Putamen (tissue), 1 donor: ENCODE data around the gene ZNRD2.
"Not testable (repeated sequence)": the region's sequence is repeated elsewhere in the genome, so short reads cannot be mapped to it uniquely, and the experiment has no call there.

Source experiments
- DNase-seq: peaks from one replicate; pipeline ENCODE4 v3.0.0-alpha.2; 2016; ENCODE audit warnings: low spot score

Gene ZNRD2

GRCh38 chr11:65569973-65570918, at the start of gene ZNRD2:
TSS of gene ZNRD2 (plus strand) at chr11:65570477. CDS start at chr11:65570492, 15 bp downstream.
- DNase-seq = peak; percentile 98

GRCh38 chr11:65521777-65522521, 48.3 kb upstream of the ZNRD2 start:
- DNase-seq = not testable (repeated sequence)

GRCh38 chr11:65522718-65523630, 47.3 kb upstream of the ZNRD2 start:
- peak; percentile 70 for DNase-seq

GRCh38 chr11:65523631-65523968, 46.7 kb upstream of the ZNRD2 start:
- not testable (repeated sequence) for DNase-seq

- no peak for DNase-seq
Measured at GRCh38 chr11:65524014-65524740, 46.1 kb upstream of the ZNRD2 start.

GRCh38 chr11:65524741-65525545, 45.3 kb upstream of the ZNRD2 start, which contains the start of gene SCYL1:
TSS of gene SCYL1 (plus strand) at chr11:65525083. CDS start at chr11:65525154, 71 bp downstream.
- DNase-seq = peak; percentile 88

- DNase-seq = no peak
Measured at GRCh38 chr11:65525546-65526480, 44.5 kb upstream of the ZNRD2 start.

GRCh38 chr11:65526744-65527143, 43.5 kb upstream of the ZNRD2 start:
- no peak for DNase-seq

- DNase-seq = no peak
Measured at GRCh38 chr11:65528819-65529350, 41.4 kb upstream of the ZNRD2 start.

GRCh38 chr11:65529475-65530156, 40.7 kb upstream of the ZNRD2 start:
- no peak for DNase-seq

- no peak for DNase-seq
Measured at GRCh38 chr11:65530157-65530496, 40.1 kb upstream of the ZNRD2 start.

GRCh38 chr11:65532388-65533064, 37.8 kb upstream of the ZNRD2 start:
- DNase-seq = no peak

GRCh38 chr11:65535102-65535501, 35.2 kb upstream of the ZNRD2 start:
- no peak for DNase-seq

GRCh38 chr11:65536412-65537295, 33.6 kb upstream of the ZNRD2 start:
- no peak for DNase-seq

- no peak for DNase-seq
Measured at GRCh38 chr11:65537296-65537597, 33.0 kb upstream of the ZNRD2 start.

GRCh38 chr11:65537620-65538231, 32.6 kb upstream of the ZNRD2 start:
- DNase-seq = no peak
